Neural cell (in vitro differentiated cells): ENCODE measurements around the gene AGBL5.

ENCODE experiments used
- CTCF ChIP-seq: fragments of 450-650 bp; IDR thresholded peaks from 2 replicates; pipeline ENCODE4 v1.5.1; 2014; ENCODE audit warnings: antibody characterized with exemption, mild to moderate bottlenecking, moderate library complexity; ENCODE audit not compliant: poor library complexity, severe bottlenecking
- EP300 ChIP-seq: fragments of 450-650 bp; conservative IDR thresholded peaks from 2 replicates; pipeline ENCODE4 v1.6.1; 2014; ENCODE audit warnings: antibody characterized with exemption, mild to moderate bottlenecking, moderate library complexity; ENCODE audit not compliant: poor library complexity, severe bottlenecking
- EZH2 ChIP-seq: fragments of 200-600, 300-800 bp; shearing (Covaris generic), sonication (generic); IDR thresholded peaks from 2 replicates; pipeline ENCODE4 v1.6.1; 2014; ENCODE audit warnings: antibody characterized with exemption, low read length, borderline replicate concordance, mild to moderate bottlenecking; ENCODE audit not compliant: insufficient read depth, poor library complexity, severe bottlenecking
- MXI1 ChIP-seq: fragments of 450-650 bp; conservative IDR thresholded peaks from 2 replicates; pipeline ENCODE4 v1.6.1; 2014; ENCODE audit warnings: antibody characterized with exemption, mild to moderate bottlenecking; ENCODE audit not compliant: poor library complexity, severe bottlenecking
- POLR2AphosphoS5 ChIP-seq: IDR thresholded peaks from 2 replicates; pipeline ENCODE4 v1.6.1; 2012
- RAD21 ChIP-seq: fragments of 450-650 bp; conservative IDR thresholded peaks from 2 replicates; pipeline ENCODE4 v1.6.1; 2014; ENCODE audit warnings: antibody characterized with exemption, mild to moderate bottlenecking, moderate library complexity
- SMC3 ChIP-seq: fragments of 450-650 bp; conservative IDR thresholded peaks from 2 replicates; pipeline ENCODE4 v1.6.1; 2014; ENCODE audit warnings: antibody characterized with exemption, mild to moderate bottlenecking, moderate library complexity; ENCODE audit not compliant: poor library complexity
- TAF1 ChIP-seq: IDR thresholded peaks from 2 replicates; pipeline ENCODE4 v1.6.1; 2012; ENCODE audit warnings: low read depth
- TF ChIP-seq, protein P1 (sequence below): IDR thresholded peaks from 2 replicates; pipeline ENCODE4 v1.6.1; 2012; ENCODE audit warnings: borderline replicate concordance

DNA sequence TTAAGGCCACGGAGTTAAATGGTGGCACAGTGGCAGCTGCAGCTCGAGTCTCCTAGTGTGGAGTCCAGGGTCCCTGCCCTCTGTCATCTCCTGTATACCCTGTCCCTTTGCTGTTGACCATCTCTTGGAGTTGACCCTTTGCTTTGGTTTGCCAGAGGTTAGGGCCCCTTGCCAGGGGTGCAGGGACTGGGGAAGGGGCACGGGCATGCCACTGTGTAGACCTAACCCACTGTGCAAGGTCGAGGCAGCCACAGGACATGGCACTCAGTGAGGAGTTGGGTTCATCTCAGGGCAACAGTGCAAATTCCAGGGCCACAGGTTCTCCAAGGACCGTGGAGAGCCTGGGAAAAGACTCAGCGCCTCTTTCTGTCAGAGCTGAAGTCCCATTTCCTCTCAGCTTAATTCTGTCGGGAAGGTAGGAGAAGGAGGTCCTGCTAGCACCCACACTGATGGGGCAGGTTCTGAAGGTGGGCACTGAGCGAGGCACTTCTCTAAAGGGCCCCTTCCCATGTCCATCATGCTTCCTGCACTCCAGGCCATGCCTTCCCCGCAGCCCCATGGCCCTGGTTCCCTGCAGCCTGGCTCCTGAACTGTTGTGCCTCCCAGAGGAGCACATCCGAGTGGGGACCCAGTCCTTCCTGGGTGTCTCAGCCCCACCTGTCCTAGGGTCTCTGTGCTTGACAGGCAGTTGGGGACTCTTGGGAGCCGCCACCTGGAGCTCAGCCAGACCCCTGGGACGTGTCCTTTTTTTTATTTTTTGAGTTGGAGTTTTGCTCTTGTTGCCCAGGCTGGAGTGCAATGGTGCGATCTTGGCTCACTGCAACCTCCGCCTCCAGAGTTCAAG, 37.9 kb downstream of the AGBL5 start:
- TF ChIP-seq SMC3 (no peak), CTCF (no peak), RAD21 (no peak), EZH2 (no peak), EP300 (no peak), TAF1 (no peak), POLR2AphosphoS5 (no peak), MXI1 (no peak)
- TF ChIP-seq, protein P1, sequence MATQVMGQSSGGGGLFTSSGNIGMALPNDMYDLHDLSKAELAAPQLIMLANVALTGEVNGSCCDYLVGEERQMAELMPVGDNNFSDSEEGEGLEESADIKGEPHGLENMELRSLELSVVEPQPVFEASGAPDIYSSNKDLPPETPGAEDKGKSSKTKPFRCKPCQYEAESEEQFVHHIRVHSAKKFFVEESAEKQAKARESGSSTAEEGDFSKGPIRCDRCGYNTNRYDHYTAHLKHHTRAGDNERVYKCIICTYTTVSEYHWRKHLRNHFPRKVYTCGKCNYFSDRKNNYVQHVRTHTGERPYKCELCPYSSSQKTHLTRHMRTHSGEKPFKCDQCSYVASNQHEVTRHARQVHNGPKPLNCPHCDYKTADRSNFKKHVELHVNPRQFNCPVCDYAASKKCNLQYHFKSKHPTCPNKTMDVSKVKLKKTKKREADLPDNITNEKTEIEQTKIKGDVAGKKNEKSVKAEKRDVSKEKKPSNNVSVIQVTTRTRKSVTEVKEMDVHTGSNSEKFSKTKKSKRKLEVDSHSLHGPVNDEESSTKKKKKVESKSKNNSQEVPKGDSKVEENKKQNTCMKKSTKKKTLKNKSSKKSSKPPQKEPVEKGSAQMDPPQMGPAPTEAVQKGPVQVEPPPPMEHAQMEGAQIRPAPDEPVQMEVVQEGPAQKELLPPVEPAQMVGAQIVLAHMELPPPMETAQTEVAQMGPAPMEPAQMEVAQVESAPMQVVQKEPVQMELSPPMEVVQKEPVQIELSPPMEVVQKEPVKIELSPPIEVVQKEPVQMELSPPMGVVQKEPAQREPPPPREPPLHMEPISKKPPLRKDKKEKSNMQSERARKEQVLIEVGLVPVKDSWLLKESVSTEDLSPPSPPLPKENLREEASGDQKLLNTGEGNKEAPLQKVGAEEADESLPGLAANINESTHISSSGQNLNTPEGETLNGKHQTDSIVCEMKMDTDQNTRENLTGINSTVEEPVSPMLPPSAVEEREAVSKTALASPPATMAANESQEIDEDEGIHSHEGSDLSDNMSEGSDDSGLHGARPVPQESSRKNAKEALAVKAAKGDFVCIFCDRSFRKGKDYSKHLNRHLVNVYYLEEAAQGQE, result no peak
